ENCODE data around the gene MSI1. TPM values are rescaled to one million over a fixed set of nuclear protein-coding genes. Genes with fewer than 3 reads are reported as not detected.

The MSI1 gene
- total RNA-seq, 2 experiments from 2014 or later = not detected

- intact Hi-C loops (cut with micrococcal nuclease; ENCODE audit: unreplicated experiment) = no loop called here
- Histone ChIP-seq H3K4me3 (ENCODE audit: low read depth, low read length, poor library complexity, severe bottlenecking) (no peak overlapping the region), H3K79me2 (ENCODE audit: insufficient read depth, low read depth, low read length) (no peaks in the 10 kb centered on the region), H3K9me2 (ENCODE audit: insufficient read depth, low read length) (no peaks in the 10 kb centered on the region), H2AFZ (ENCODE audit: low read length) (no peak overlapping the region), H3K4me2 (ENCODE audit: low read length) (no peak overlapping the region), H3K27ac (ENCODE audit: low read depth, low read length, poor library complexity, severe bottlenecking) (no peak overlapping the region), H3K4me1 (ENCODE audit: insufficient read depth, low read length, poor library complexity, severe bottlenecking) (no peaks in the 10 kb centered on the region), H3K36me3 (ENCODE audit: insufficient read depth, low read length) (no peaks in the 10 kb centered on the region), H3K9me3 (ENCODE audit: low read length) (no peaks in the 10 kb centered on the region), H4K20me1 (ENCODE audit: insufficient read depth, low read length) (no peaks in the 10 kb centered on the region)
- DNase-seq (ENCODE audit: low spot score) = no peak
- no TSS peak for BruUV-seq (replicated peaks)
- ChIA-PET CTCF (ENCODE audit: unreplicated experiment) (no interaction called here), POLR2A (interaction anchor here (0.6 kb wide), 1 partner anchor 28 kb away, joined by 5 read pairs; no protein-coding TSS in a partner anchor)
- TF ChIP-seq CTCF (conservative IDR thresholded peaks at IDR 0.05; ENCODE audit: low read length) (no peak), EZH2phosphoT487 (IDR thresholded peaks at IDR 0.05; ENCODE audit: borderline replicate concordance, low read depth, low read length) (no peak)
Observed at GRCh38 chr12:120408771-120409170, 39.8 kb upstream of the MSI1 start.

GRCh38 chr12:120406553-120406952, 37.6 kb upstream of the MSI1 start:
- no peak overlapping the region for H2AFZ ChIP-seq (ENCODE audit: low read length)
- intact Hi-C loops (cut with micrococcal nuclease; ENCODE audit: unreplicated experiment) = no loop called here
- no peaks in the 10 kb centered on the region for H3K36me3 ChIP-seq (ENCODE audit: insufficient read depth, low read length)
- ChIA-PET CTCF (ENCODE audit: unreplicated experiment) (no interaction called here), POLR2A (no interaction called here)
- no peaks in the 10 kb centered on the region for H3K9me3 ChIP-seq (ENCODE audit: low read length)
- H4K20me1 ChIP-seq (ENCODE audit: insufficient read depth, low read length) = no peaks in the 10 kb centered on the region
- no peak overlapping the region for H3K4me2 ChIP-seq (ENCODE audit: low read length)
- DNase-seq (ENCODE audit: low spot score) = no peak
- no peak overlapping the region for H3K4me3 ChIP-seq (ENCODE audit: low read depth, low read length, poor library complexity, severe bottlenecking)
- H3K79me2 ChIP-seq (ENCODE audit: insufficient read depth, low read depth, low read length) = no peaks in the 10 kb centered on the region
- H3K9me2 ChIP-seq (ENCODE audit: insufficient read depth, low read length) = no peaks in the 10 kb centered on the region
- no peak overlapping the region for H3K27ac ChIP-seq (ENCODE audit: low read depth, low read length, poor library complexity, severe bottlenecking)
- H3K4me1 ChIP-seq (ENCODE audit: insufficient read depth, low read length, poor library complexity, severe bottlenecking) = no peaks in the 10 kb centered on the region
- no peak for TF ChIP-seq EZH2phosphoT487 (IDR thresholded peaks at IDR 0.05; ENCODE audit: borderline replicate concordance, low read depth, low read length)
- TF ChIP-seq CTCF (conservative IDR thresholded peaks at IDR 0.05; ENCODE audit: low read length) = no peak
- BruUV-seq (replicated peaks) = no TSS peak

- no peaks in the 10 kb centered on the region for H3K4me1 ChIP-seq (ENCODE audit: insufficient read depth, low read length, poor library complexity, severe bottlenecking)
- TF ChIP-seq CTCF (conservative IDR thresholded peaks at IDR 0.05; ENCODE audit: low read length) = no peak
- TF ChIP-seq EZH2phosphoT487 (IDR thresholded peaks at IDR 0.05; ENCODE audit: borderline replicate concordance, low read depth, low read length) = no peak
Observed at GRCh38 chr12:120406069-120406468, 37.1 kb upstream of the MSI1 start.

More at GRCh38 chr12:120406069-120406468, 37.1 kb upstream of the MSI1 start:
- H3K4me3 ChIP-seq (ENCODE audit: low read depth, low read length, poor library complexity, severe bottlenecking) = no peak overlapping the region
- H3K9me2 ChIP-seq (ENCODE audit: insufficient read depth, low read length) = no peaks in the 10 kb centered on the region
- no peaks in the 10 kb centered on the region for H3K36me3 ChIP-seq (ENCODE audit: insufficient read depth, low read length)
- POLR2A ChIA-PET = no interaction called here
- H3K9me3 ChIP-seq (ENCODE audit: low read length) = no peaks in the 10 kb centered on the region
- intact Hi-C loops (cut with micrococcal nuclease; ENCODE audit: unreplicated experiment) = no loop called here
- no TSS peak for BruUV-seq (replicated peaks)
- DNase-seq (ENCODE audit: low spot score) = no peak
- no peak overlapping the region for H2AFZ ChIP-seq (ENCODE audit: low read length)
- CTCF ChIA-PET (ENCODE audit: unreplicated experiment) = no interaction called here
- no peaks in the 10 kb centered on the region for H3K79me2 ChIP-seq (ENCODE audit: insufficient read depth, low read depth, low read length)
- no peak overlapping the region for H3K4me2 ChIP-seq (ENCODE audit: low read length)
- no peaks in the 10 kb centered on the region for H4K20me1 ChIP-seq (ENCODE audit: insufficient read depth, low read length)
- H3K27ac ChIP-seq (ENCODE audit: low read depth, low read length, poor library complexity, severe bottlenecking) = no peak overlapping the region

Measured in OCI-LY7 (cell line).